HG02588 (cell line): ENCODE results near the gene CSRP2.

Experiments
- ATAC-seq: cut with Tn5 transposase; IDR thresholded peaks from one replicate; pipeline ENCODE4 v1.9.1; 2021; ENCODE audit warnings: mild to moderate bottlenecking, moderate library complexity; ENCODE audit not compliant: unreplicated experiment

The CSRP2 gene

DNA sequence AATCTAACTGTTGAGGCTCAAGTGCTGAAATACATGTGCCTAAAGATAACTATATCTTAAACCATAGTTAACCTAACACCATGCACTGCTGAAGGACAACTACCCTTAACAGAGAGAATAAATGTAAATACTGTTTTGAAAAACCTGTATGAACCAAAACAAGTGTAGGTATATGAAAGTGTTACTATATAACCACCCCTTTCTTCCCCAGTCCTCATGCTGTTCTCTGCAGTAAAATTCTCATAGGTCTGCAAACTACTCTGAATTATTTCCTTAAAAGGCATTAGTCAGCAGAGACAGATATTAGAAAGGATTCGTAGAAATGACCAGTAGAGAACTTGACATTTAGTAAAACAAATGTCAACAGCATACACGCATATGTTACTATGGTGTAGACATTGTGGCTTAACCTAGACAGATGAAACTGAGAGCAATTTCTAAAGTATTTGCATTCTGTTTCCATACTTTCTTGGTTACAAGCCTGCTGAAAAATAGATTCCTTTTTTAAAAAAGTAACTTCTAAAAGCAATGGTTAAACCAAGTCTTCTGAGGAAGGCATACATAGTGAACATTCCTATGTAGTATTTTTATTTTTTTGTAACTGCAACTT is 13.9 kb downstream of the CSRP2 start:
- peak; percentile 72 for ATAC-seq

DNA sequence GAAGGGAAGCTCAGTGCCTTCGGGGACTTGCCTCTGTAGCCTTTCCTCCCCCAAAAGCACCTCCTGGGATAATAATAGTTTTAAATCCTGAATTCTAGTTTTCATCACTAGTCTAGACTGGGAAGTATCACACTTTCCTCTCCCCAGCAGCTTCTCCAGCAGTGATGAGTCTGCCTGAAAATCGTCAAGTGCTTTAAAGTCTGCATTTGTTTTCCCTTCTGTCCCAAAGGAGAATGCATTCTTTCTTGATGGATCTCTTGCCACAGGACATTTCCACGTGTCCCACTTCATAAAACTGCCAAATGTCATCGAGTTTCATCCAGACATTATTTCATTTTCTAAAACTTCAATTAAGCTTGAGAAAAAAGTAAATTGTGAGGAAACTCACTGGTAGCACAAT is 15.0 kb downstream of the CSRP2 start:
- ATAC-seq = no peak

DNA sequence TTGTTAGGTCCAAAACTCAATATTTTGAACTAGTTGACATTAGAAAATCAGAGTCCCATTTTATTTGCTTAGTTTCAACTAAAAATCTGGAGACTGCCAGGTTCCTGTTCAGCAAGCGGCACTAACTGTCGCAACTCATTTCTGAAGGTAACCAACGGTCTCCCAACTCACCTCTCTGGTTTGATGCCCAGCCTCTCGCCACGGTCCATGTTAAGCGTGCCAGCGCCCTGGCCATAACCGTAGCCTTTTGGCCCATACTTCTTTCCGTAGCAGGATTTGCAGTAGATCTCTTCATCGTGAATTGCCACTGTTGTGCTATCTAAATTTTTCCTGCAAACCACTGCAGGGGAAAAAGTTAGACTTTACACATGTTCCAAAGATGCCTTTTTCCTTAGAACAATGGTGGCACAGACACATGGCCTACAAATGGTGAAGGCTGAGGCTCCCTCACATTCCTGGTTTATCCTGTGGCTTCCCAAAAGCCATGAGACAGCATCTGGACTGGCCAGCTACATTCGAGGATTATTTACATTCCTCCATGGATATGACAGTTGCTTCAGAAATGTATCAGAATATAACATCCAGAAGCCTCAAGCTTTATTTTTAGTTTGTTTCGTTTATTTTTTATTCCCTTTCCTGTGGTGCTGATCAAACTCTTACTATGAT is 15.7 kb downstream of the CSRP2 start:
- ATAC-seq = no peak

DNA sequence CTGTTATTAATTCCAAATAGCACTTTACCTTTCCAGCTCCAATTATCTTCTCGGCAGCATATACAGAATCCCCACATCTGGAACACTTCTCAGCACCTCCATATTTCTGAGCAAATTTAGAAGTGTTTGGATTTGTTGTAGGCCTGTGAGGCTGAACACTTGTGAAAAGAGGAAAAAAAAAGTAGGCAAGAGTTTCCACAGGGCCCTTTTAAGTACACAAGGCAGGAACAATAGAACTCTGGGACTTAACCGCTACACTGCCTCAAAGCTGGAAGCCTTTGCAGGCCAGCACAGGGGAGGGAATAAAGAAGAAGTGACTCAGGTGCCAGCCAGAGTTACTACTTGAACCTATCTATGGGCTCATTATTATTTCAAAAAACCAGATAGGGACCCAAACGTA is 18.6 kb downstream of the CSRP2 start:
- ATAC-seq = no peak

DNA sequence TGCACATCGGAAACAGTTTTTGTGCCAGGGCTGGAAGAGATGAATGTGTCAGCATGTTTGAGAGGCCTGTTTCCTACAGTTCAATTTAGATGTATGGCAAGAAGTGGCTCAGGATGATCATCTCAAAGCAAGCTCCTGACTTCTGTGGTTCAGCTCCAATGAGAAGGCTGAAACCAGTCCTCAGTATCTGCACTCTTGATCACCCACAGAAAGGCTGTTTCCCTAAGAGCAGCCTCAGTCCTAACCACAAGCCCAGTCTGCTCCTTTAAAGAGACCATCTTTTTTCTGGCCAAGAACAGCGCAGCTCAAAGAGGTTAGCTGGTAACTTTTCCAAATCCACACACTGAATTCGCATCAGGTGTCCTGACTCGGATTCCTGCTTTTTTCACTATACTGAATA is 19.2 kb downstream of the CSRP2 start:
- no peak for ATAC-seq

- ATAC-seq = no peak
Measured at GRCh38 chr12:76856018-76856644, 22.7 kb downstream of the CSRP2 start.

GRCh38 chr12:76855271-76855670 is 23.5 kb downstream of the CSRP2 start:
- ATAC-seq = no peak

GRCh38 chr12:76852106-76852505 is 26.7 kb downstream of the CSRP2 start:
- ATAC-seq = no peak

GRCh38 chr12:76848132-76848531 is 30.7 kb downstream of the CSRP2 start:
- ATAC-seq = no peak

DNA sequence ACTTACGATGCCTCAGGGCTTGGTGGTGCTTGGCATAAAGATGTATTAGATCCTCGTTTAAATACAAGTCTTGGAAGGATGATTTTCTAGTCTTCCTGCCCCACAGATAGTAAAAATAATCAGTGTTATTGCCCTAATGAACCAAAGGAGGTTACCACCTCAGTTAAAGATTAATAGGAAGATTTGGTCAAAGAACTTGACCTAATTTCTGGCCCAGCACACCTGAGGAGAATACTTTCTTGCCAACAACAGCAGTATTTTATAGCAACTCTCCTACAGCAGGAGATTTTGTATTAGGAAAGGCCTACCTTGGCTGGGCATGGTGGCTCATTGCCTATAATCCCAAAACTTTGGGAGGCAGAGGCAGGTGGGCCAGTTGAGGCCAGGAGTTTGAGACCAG is 31.6 kb downstream of the CSRP2 start:
- no peak for ATAC-seq

- no peak for ATAC-seq
Measured at GRCh38 chr12:76836633-76837032, 42.2 kb downstream of the CSRP2 start.

DNA sequence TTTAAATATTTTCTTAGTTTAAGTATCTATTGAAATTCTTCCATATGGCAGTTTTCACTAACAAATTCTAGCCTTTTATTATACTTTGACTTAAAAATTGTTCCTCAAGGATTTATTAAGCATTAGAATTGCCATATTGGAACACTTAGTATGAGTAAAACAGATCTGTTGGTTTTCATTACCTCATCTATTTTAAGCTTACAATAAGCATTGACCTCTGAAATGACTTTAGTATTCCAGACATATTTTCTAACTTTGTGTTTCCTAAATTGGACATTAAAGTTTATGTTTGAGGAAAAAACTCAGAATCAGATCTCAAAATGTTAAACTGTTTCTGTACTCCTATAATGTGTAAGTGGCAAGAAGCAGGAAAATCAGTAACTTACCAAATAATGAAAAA is 48.4 kb downstream of the CSRP2 start:
- ATAC-seq = no peak

GRCh38 chr12:76820888-76821482 is 57.8 kb downstream of the CSRP2 start:
- no peak for ATAC-seq

DNA sequence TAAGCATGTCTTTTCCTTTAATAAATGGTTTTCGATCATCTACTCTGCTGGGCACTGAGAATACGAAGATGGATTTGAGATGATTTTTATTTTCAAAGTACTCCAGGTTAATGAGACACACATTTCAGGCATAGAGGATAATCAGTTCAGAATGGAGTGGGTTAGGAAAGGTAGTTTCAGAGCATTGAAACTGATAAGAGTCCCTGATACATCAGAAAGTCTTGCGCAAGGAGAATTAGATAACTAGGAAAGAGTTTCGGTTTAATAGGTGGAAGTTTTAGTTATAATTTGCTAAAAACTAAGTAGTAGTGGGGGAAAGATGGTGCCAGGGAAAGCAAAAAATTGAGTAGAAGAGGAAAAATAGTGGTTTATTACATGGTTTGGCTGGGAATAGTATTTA is 64.8 kb downstream of the CSRP2 start:
- no peak for ATAC-seq

- no peak for ATAC-seq
Measured at GRCh38 chr12:76813265-76813664, 65.6 kb downstream of the CSRP2 start.

GRCh38 chr12:76811976-76812375 is 66.8 kb downstream of the CSRP2 start:
- no peak for ATAC-seq

DNA sequence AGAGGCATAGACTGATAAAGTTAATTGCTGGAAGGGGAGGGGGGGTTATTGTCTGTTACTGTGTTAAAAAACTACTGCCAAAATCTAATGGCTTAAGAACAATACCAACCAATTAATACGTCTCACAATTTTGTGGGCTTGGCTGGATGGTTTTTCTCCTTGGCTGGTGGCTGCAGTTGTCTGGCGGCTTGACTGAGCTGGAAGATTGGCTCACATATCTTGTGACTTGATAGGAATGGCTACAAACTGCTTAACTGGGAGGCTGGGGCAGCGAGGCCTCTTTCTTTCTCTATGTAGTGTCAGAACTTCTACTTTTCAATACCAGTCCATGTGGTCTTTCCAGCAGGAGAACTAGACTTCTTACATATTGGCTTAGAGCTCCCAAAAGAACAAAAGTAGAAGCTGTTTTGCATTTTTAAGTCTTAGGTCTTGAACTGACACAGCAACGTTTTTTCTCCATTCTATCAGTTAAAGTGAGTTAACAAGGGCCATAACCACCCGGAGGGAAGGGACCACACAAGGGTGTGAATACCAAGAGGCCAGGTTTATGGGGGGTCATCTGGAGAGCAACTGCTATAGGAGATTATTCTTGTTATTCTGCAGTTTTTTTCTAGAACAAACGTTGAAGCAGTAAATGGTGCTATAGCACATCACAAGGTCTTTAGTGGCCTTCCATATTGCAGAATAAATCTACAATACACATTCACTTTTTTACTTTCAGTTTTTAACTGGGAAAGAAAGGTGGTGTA is 68.0 kb downstream of the CSRP2 start:
- ATAC-seq = no peak
